Activated naive CD8-positive, alpha-beta T cell treated with anti-CD3 and anti-CD28 coated beads for 36 hours (primary cell): ENCODE results near the gene ARID3A. TPM values are rescaled to one million over a fixed set of nuclear protein-coding genes. Genes with fewer than 3 reads are reported as not detected.

Source experiments
- DNase-seq: peaks from one replicate; pipeline ENCODE4 v3.0.0; 2021
- H3K27ac Mint-ChIP-seq: one replicate; pipeline ENCODE4 v1.8.0; 2022; ENCODE audit warnings: mild to moderate bottlenecking, moderate library complexity, mixed read lengths
- H3K27me3 Mint-ChIP-seq: one replicate; pipeline ENCODE4 v1.8.0; 2022; ENCODE audit warnings: mild to moderate bottlenecking, mixed read lengths
- H3K36me3 Mint-ChIP-seq: one replicate; pipeline ENCODE4 v1.8.0; 2021; ENCODE audit warnings: mild to moderate bottlenecking, mixed read lengths
- H3K4me1 Mint-ChIP-seq: one replicate; pipeline ENCODE4 v1.8.0; 2021; ENCODE audit warnings: mixed read lengths
- H3K4me3 Mint-ChIP-seq: one replicate; pipeline ENCODE4 v1.8.0; 2022; ENCODE audit warnings: mild to moderate bottlenecking, moderate library complexity, mixed read lengths
- H3K9me3 Mint-ChIP-seq: one replicate; pipeline ENCODE4 v1.8.0; 2022; ENCODE audit warnings: mixed read lengths
- total RNA-seq, 2 experiments: library from RNA; stranded (reverse); gene quantifications; one replicate each; pipeline ENCODE4 v1.2.3, GENCODE V29; 2021

ARID3A gene
- total RNA-seq, 2 experiments from 2014 or later, result 10.2 to 11.8 TPM

DNA sequence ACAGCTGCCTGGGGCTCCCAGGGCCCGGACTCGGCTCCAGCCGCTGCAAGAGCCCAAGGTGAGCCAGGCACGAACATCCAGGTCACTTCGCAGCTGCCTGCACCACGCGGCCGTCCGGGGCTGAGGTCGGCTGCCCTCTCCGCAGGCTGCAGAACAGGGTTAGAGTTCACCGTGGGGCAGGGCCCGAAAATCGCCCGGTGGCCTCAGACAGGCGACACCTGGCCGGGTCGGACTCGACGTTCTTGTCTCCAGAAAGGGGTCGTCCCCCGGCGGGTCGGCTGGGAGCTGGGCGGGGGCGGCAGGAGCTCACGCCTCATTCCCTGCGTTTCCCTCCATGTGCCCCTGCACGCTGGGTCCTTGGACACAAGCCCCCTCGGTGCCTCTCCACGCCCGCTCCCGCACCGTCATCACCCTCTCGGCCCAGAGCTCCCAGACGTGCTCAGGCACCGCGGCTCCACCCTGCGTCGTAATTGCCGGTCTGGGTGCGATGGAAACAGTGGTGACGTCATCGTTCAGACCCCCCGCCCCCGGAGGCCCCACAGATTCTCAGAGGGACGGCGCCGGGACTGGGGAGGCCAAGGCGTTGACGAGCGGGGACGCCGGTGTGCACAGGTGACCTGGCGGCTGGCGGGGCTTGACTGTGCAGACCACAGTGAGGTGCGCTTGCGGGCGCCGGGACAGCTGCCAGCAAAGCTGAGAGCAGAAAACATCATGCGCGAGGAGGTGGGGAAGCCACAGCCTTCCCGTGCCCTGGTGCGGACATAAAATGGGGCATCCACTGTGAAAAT lies 70.4 kb downstream of the ARID3A start:
- Mint-ChIP-seq H3K27ac (peak overlapping the region; percentile 42), H3K9me3 (no peaks in the 10 kb centered on the region), H3K27me3 (peaks cover 34% of the 10 kb centered on the region)

DNA sequence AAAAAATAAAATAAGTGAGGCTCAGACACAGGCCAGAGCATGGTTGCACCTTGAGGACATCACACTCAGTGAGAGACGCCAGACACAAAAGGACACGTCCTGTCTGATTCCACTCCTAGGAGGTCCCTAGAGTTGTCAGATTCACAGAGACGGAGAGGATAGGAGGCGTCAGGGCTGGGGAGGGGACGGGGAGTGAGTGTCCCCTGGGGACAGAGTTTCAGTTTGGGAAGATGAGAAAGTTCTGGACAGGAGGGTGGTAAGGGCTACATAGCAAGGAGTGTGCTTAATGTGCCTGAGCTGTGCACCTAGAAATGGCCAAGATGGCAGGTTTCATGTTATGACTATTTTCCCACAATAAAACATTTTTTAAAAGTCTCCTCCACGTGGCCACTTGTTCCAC lies 72.2 kb downstream of the ARID3A start:
- Mint-ChIP-seq H3K4me3 (no peak overlapping the region), H3K27ac (no peak overlapping the region), H3K36me3 (no peaks in the 10 kb centered on the region), H3K4me1 (peaks cover 8% of the 10 kb centered on the region), H3K9me3 (no peaks in the 10 kb centered on the region), H3K27me3 (peaks cover 43% of the 10 kb centered on the region)
- no peak for DNase-seq

More for the DNA sequence above, 70.4 kb downstream of the ARID3A start:
- Mint-ChIP-seq H3K36me3 (peaks cover 3% of the 10 kb centered on the region), H3K4me3 (peak overlapping the region; percentile 22), H3K4me1 (peaks cover 8% of the 10 kb centered on the region)
- DNase-seq, result peak; percentile 77

DNA sequence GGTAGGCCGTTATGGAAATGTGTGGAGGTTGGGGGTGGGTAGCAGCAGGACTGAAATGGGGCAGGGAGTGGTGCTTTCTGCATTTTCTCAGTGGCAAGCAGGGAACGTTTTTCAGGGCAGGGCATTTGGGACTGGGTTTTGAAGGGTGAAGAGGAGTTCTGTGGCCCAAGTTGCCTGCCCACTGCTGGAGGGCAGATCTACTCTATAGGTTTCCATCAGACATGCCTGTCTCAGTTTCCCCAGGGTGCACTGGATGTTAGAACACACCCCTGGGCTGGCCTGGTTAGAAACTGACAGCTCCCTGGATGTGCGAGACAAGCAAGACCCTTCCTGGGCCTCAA lies 73.5 kb downstream of the ARID3A start:
- H3K36me3 Mint-ChIP-seq, result no peaks in the 10 kb centered on the region
- no peak overlapping the region for H3K4me3 Mint-ChIP-seq
- H3K4me1 Mint-ChIP-seq, result peaks cover 8% of the 10 kb centered on the region
- no peaks in the 10 kb centered on the region for H3K9me3 Mint-ChIP-seq
- no peak overlapping the region for H3K27ac Mint-ChIP-seq
- no peak for DNase-seq
- peaks cover 43% of the 10 kb centered on the region for H3K27me3 Mint-ChIP-seq

DNA sequence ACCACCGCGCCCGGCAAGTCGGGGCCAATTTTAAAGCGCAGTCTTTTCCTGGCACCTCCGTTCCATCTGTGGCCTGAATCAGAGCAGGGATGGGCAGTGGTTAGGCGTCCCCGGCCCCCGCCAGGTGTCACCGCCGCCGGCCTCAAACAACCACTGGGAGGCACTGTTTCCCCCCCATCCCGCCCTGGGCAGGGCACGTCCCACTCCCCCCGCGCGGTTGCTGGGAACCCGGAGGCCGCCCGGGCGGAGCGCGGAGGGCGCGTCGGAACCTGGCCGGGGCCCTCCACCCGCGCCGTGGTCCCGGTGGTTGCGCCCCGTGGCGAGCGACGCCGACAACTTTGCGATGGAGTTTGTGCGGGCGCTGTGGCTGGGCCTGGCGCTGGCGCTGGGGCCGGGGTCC lies 74.3 kb downstream of the ARID3A start, which contains the start of gene GRIN3B:
Gene GRIN3B, plus strand, starts transcription at position 325 of the 400 bp plus-strand sequence. Its CDS starts 19 bp downstream, at position 344.
- H3K36me3 Mint-ChIP-seq, result no peaks in the 10 kb centered on the region
- peak; percentile 66 for DNase-seq
- no peak within 1 kb of the TSS for H3K4me3 Mint-ChIP-seq
- H3K9me3 Mint-ChIP-seq, result no peaks in the 10 kb centered on the region
- no peak within 1 kb of the TSS for H3K27ac Mint-ChIP-seq
- peaks cover 8% of the 10 kb centered on the region for H3K4me1 Mint-ChIP-seq
- H3K27me3 Mint-ChIP-seq, result peaks cover 43% of the 10 kb centered on the region

DNA sequence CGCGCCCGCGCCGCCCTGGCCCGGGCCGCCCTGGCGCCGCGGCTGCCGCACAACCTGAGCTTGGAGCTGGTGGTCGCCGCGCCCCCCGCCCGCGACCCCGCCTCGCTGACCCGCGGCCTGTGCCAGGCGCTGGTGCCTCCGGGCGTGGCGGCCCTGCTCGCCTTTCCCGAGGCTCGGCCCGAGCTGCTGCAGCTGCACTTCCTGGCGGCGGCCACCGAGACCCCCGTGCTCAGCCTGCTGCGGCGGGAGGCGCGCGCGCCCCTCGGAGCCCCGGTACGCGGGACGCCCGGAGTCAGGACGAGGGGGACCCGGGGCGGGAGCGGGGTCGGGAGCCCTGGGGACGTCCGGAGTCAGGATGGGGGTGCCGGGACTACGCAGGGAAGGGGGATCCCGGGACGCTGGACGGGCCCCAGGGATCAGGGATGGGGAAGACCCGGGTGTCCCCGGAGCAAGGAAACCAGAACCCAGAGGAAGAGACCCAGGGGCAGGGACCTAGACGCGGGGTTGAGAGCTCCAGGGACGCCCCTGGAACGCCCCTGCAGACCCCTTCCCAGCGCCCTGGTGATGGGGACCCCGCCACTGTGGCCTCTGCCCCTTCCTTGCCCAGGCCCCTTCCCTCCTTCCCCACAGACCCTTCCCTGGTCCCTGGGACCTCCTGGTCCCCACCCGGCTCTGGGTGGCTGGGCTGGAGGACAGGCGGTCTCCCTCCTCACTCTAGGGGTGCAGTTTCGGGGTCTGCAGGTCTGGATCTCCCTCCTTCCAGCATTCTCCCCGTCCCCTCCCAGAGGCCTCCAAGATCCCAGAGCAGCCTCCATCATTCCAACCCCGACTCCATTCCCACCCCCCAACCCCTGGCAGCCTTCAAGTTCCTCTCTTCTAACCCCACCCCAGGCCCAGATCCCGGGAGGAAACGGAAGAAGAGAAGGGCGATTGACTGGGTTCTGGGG lies 75.0 kb downstream of the ARID3A start:
- Mint-ChIP-seq H3K36me3 (no peaks in the 10 kb centered on the region), H3K27ac (no peak overlapping the region), H3K4me3 (no peak overlapping the region), H3K9me3 (no peaks in the 10 kb centered on the region), H3K27me3 (peaks cover 43% of the 10 kb centered on the region), H3K4me1 (peaks cover 8% of the 10 kb centered on the region)
- no peak for DNase-seq

DNA sequence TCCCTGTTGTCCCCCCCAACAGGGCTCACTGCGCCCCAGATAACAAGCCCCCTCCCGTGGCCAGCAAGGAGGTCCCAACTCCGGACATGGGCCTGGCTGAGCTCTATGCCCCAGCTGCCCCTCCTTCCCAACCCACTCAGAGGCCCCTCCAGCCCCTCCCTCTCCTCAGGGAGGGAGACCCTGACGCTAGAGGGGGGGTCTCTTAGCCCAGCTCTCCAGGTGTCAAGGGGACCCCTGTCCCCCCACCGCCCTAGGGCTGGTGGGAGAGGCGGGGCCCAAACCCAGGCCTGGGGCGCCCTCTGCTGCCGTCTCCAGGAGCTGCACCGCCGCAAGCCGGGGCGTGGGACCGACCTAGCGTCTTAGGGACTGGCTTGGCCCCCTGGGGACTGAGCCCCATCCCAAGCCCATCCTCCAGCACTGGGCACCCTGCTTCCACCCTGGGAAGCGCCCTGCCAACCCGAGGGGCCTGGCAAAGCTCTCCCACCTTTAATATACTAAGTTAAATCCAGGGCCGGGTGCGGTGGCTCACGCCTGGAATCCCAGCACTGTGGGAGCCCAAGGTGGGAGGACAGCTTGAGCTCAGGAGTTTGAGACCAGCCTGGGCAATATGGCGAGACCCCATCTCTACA lies 75.8 kb downstream of the ARID3A start:
- peaks cover 39% of the 10 kb centered on the region for H3K27me3 Mint-ChIP-seq
- H3K4me3 Mint-ChIP-seq, result no peak overlapping the region
- peaks cover 3% of the 10 kb centered on the region for H3K4me1 Mint-ChIP-seq
- H3K9me3 Mint-ChIP-seq, result no peaks in the 10 kb centered on the region
- H3K27ac Mint-ChIP-seq, result no peak overlapping the region
- peak; percentile 75 for DNase-seq
- no peaks in the 10 kb centered on the region for H3K36me3 Mint-ChIP-seq

DNA sequence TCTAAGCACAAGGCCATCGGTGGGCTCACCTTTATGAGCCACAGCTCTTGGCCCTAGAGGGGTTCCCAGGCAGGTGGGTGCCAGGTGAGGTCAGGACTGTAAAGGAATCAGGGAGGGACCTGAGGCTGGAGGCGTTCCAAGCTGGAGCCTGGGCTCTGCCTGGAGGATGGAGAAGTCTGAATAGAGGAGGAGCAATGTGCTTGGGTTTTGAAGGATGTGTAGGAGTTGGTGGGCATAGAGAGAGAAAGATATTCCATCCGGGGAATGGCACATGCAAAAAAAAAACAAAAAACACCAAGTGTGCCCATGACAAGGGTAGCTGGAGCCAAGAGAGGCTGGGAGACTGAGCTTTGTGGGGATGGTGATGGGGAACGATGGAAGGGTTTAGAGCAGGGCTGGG lies 76.8 kb downstream of the ARID3A start:
- Mint-ChIP-seq H3K27me3 (peaks cover 38% of the 10 kb centered on the region), H3K36me3 (peaks cover 5% of the 10 kb centered on the region), H3K9me3 (no peaks in the 10 kb centered on the region), H3K4me1 (peaks cover 2% of the 10 kb centered on the region), H3K27ac (no peak overlapping the region), H3K4me3 (no peak overlapping the region)
- no peak for DNase-seq

DNA sequence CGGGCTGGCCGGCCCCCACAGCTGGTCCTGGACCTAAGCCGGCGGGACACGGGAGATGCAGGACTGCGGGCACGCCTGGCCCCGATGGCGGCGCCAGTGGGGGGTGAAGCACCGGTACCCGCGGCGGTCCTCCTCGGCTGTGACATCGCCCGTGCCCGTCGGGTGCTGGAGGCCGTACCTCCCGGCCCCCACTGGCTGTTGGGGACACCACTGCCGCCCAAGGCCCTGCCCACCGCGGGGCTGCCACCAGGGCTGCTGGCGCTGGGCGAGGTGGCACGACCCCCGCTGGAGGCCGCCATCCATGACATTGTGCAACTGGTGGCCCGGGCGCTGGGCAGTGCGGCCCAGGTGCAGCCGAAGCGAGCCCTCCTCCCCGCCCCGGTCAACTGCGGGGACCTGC lies 77.4 kb downstream of the ARID3A start:
- no peak overlapping the region for H3K4me3 Mint-ChIP-seq
- H3K27ac Mint-ChIP-seq, result no peak overlapping the region
- H3K36me3 Mint-ChIP-seq, result peaks cover 5% of the 10 kb centered on the region
- no peak for DNase-seq
- H3K9me3 Mint-ChIP-seq, result no peaks in the 10 kb centered on the region
- H3K27me3 Mint-ChIP-seq, result peaks cover 31% of the 10 kb centered on the region
- peaks cover 2% of the 10 kb centered on the region for H3K4me1 Mint-ChIP-seq

DNA sequence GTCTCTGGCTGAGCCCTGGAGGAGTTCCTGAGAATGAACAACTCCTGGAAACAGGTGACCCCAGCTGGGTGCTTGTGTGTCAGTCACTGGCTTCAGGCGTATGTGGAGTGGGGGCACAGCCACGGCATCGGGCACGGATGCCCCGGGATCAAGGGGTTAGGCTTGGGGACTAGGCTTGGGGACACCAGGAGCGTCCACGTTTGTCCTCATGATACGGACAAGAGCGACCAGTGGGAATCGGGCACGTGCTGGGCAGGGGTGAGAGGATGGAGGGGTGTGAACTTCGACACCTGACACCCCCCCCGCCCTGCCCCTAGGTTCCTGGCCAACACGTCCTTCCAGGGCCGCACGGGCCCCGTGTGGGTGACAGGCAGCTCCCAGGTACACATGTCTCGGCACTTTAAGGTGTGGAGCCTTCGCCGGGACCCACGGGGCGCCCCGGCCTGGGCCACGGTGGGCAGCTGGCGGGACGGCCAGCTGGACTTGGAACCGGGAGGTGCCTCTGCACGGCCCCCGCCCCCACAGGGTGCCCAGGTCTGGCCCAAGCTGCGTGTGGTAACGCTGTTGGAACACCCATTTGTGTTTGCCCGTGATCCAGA lies 78.5 kb downstream of the ARID3A start:
- Mint-ChIP-seq H3K9me3 (no peaks in the 10 kb centered on the region), H3K27me3 (peaks cover 22% of the 10 kb centered on the region), H3K36me3 (peaks cover 6% of the 10 kb centered on the region), H3K4me3 (no peak overlapping the region), H3K27ac (no peak overlapping the region), H3K4me1 (peaks cover 2% of the 10 kb centered on the region)
- no peak for DNase-seq

DNA sequence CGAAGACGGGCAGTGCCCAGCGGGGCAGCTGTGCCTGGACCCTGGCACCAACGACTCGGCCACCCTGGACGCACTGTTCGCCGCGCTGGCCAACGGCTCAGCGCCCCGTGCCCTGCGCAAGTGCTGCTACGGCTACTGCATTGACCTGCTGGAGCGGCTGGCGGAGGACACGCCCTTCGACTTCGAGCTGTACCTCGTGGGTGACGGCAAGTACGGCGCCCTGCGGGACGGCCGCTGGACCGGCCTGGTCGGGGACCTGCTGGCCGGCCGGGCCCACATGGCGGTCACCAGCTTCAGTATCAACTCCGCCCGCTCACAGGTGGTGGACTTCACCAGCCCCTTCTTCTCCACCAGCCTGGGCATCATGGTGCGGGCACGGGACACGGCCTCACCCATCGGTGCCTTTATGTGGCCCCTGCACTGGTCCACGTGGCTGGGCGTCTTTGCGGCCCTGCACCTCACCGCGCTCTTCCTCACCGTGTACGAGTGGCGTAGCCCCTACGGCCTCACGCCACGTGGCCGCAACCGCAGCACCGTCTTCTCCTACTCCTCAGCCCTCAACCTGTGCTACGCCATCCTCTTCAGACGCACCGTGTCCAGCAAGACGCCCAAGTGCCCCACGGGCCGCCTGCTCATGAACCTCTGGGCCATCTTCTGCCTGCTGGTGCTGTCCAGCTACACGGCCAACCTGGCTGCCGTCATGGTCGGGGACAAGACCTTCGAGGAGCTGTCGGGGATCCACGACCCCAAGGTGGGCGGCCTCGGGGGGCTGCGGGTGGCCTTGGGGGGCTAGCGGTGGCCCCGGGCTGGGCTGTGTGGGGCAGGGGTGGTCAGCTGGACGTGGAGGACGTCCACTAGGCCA lies 79.2 kb downstream of the ARID3A start:
- Mint-ChIP-seq H3K36me3 (peaks cover 6% of the 10 kb centered on the region), H3K9me3 (no peaks in the 10 kb centered on the region), H3K4me3 (no peak overlapping the region), H3K27ac (no peak overlapping the region), H3K27me3 (peaks cover 14% of the 10 kb centered on the region), H3K4me1 (peaks cover 2% of the 10 kb centered on the region)
- DNase-seq, result no peak

DNA sequence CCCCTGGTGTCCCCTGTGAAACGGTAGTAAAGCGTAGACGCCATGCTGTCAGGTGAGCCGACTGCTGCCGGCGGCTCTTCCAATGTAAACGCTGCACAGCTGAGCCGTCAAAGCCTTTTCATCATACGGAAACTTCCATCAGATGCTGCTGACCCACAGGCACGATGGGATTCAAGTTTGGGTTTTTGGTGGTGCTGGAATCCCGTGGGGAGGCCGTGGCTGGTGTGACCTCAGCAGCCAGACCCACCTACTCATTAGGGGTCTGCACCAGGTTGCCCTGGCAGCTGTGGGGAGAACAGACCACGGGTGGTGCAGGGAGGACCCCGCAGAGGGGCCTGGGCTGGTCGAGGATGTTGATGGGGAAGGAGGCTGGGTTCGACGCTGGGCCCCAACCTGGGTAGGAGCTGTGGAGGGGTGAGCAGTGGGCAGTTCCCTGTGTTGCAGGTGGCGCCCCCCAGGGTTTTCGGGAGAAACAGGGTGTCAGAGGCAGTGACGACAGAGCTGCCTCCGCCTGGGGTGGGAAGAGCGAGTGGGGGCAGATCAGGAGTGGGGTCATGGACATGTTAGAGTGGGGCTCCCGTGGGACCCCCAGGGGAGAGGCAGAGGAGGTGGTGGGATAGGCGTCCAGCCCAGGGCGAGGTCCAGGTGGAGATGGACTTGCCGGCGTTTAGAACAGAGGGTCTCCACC lies 81.0 kb downstream of the ARID3A start:
- H3K9me3 Mint-ChIP-seq, result no peaks in the 10 kb centered on the region
- H3K4me3 Mint-ChIP-seq, result no peak overlapping the region
- peaks cover 6% of the 10 kb centered on the region for H3K36me3 Mint-ChIP-seq
- no peaks in the 10 kb centered on the region for H3K4me1 Mint-ChIP-seq
- DNase-seq, result no peak
- H3K27ac Mint-ChIP-seq, result no peak overlapping the region
- peaks cover 6% of the 10 kb centered on the region for H3K27me3 Mint-ChIP-seq

DNA sequence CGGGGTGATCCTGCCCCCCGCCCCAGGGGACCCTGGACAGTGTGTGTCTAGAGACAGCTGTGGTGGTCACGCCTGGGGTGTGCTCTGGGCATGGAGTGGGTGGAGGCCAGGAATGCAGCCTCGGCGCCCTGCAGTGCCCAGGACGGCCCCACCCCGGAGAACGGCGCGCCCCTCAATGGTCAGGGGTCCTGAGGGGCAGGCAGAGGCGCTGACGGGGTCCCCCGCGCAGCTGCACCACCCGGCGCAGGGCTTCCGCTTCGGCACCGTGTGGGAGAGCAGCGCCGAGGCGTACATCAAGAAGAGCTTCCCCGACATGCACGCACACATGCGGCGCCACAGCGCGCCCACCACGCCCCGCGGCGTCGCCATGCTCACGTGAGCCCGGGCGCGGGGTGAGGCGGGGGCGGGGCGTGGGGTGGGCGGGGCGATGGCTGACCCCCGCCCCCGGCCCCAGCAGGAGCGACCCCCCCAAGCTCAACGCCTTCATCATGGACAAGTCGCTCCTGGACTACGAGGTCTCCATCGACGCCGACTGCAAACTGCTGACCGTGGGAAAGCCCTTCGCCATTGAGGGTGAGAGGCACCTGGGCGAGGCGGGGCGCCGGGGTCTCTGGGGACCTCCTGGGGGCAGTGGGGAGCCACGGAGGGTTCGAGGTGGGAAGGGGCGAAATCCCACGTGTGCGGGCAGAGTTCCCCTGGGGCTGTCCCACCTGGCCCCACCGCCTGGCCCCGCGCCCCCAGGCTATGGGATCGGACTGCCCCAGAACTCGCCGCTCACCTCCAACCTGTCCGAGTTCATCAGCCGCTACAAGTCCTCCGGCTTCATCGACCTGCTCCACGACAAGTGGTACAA lies 81.8 kb downstream of the ARID3A start:
- DNase-seq, result no peak
- no peaks in the 10 kb centered on the region for H3K9me3 Mint-ChIP-seq
- H3K4me3 Mint-ChIP-seq, result no peak overlapping the region
- no peaks in the 10 kb centered on the region for H3K4me1 Mint-ChIP-seq
- peaks cover 6% of the 10 kb centered on the region for H3K36me3 Mint-ChIP-seq
- H3K27ac Mint-ChIP-seq, result no peak overlapping the region
- peaks cover 2% of the 10 kb centered on the region for H3K27me3 Mint-ChIP-seq
